ENCODE data around the gene CEP41. TPM values are rescaled to one million over a fixed set of nuclear protein-coding genes. Genes with fewer than 3 reads are reported as not detected.

CEP41 gene
- total RNA-seq, 8 experiments from 2014 or later, result 7.0 to 22.6 (median 17.9) TPM

DNA sequence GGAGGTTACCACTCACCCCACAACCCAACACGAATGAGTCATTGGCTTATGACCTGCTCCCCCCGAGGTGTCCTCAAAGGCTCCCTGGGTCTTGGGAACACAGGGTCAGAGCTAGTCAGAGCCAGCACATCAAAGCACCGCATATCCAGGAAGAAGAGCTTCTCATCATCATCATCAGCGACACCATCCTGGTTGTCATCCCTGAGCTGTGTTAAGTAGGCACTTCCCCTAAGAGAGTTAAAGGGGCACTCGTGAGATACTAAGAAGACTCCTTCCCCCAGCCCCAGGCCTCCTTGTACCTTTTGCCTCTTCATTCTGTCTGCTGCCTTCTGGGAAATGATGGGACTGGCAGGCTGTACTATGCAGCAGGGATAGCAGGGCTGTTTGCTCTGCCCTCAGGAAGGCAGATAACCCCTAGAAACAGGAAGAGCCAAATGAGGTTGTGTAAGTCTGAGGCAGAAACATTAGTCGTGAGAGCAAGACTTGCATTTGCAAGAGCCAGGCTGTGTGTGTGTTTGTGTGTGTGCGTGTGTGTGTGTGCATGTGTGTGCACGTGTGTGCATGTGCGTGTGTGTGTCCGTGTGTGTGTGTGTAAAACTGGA lies 71.6 kb downstream of the CEP41 start:
- no peak overlapping the region for H3K27ac ChIP-seq
- in situ Hi-C loops (cut with MboI; ENCODE audit: low pct_unique_long_range_greater_than_20kb in 2 of 9, low sequenced_read_pairs in 9 of 9, unreplicated experiment in 9 of 9), result no loop called here
- H3K4me3 ChIP-seq, result no peak overlapping the region
- 20 to 100% (median 56%) methylated on average over 1 to 7 of the region's 10 CpGs; no CpG with 5 or more reads in 2 of the 10 experiments for WGBS, 10 experiments
- peaks cover 49 to 65% of the 10 kb centered on the region in 2 donors for H3K4me1 ChIP-seq (replicated peaks in 1 of 2)
- peak in 3 of 8 experiments; percentile 2 to 79 (median 3) for ATAC-seq (replicated peaks in 6 of 8)

DNA sequence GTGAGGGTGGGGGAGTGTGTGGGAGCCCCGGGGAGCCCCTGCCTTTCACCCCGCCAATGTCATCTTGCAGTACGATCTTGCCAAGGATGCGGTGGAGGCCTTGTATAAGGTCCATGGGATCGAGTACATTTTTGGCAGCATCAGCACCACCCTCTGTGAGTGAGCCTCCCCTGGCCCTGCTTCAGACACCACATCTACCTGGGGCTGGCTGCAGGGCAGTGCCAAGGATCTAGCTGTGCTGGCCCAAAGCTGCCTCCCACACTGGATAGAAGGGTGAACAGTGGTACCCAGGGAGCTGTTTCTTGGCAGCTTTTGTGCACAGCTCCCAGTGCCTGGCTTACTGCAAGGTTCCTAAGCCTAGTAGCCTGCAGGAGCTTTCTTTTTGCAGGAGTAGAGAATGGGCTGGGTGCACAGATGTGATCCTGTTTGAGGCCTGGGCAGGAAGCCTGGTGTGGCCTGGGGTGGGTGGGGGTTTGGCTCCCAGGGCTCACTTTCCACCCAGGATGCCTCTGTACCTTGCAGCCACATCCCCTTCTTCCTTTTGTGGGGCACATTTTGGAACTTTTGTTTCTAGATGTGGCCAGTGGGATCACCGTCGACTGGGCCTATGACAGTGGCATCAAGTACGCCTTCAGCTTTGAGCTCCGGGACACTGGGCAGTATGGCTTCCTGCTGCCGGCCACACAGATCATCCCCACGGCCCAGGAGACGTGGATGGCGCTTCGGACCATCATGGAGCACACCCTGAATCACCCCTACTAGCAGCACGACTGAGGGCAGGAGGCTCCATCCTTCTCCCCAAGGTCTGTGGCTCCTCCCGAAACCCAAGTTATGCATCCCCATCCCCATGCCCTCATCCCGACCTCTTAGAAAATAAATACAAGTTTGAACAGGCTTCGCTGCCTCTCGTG lies 72.7 kb downstream of the CEP41 start:
- no peak for ATAC-seq (replicated peaks in 6 of 8)
- H3K4me3 ChIP-seq, result no peak overlapping the region
- peaks cover 38 to 54% of the 10 kb centered on the region in 2 donors for H3K4me1 ChIP-seq (replicated peaks in 1 of 2)
- 93 to 100% (median 100%) methylated on average over 2 to 12 of the region's 19 CpGs; no CpG with 5 or more reads in 5 of the 10 experiments for WGBS, 10 experiments
- H3K27ac ChIP-seq, result peak overlapping the region in 1 of 2 donors; percentile 3
- in situ Hi-C loops (cut with MboI; ENCODE audit: low pct_unique_long_range_greater_than_20kb in 2 of 9, low sequenced_read_pairs in 9 of 9, unreplicated experiment in 9 of 9), result no loop called here

DNA sequence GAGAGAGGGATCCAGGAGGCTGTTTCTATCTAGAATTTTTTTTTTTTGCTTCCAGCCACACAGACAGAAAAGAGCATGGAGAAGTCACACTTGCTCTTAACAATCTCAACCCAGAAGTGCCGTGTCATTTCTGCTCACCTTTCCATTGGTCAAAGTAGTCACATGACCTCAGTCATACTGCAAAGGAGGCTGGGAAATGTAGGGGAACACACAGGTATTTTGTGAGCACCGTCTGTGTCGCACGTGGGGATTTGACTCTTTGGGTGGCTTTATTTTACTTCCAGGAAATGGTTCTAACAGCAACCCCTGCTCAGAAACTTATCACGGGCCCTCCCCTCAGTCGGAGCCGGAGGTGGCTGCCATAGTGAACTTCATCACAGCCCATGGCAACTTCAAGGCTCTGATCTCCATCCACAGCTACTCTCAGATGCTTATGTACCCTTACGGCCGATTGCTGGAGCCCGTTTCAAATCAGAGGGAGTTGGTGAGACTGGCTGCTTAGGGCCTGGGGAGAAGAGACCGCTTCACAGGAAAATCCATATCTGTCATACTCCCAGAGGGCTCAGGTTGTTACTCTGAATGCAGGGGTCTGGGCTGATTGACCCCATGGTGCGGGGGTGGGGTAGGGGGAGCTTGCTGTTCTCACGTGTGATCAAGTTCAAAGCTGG lies 73.6 kb downstream of the CEP41 start:
- no peak for ATAC-seq (replicated peaks in 6 of 8)
- in situ Hi-C loops (cut with MboI; ENCODE audit: low pct_unique_long_range_greater_than_20kb in 2 of 9, low sequenced_read_pairs in 9 of 9, unreplicated experiment in 9 of 9), result no loop called here
- H3K4me1 ChIP-seq (replicated peaks in 1 of 2), result peaks cover 32 to 46% of the 10 kb centered on the region in 2 donors
- H3K4me3 ChIP-seq, result no peak overlapping the region
- H3K27ac ChIP-seq, result peak overlapping the region in 1 of 2 donors; percentile 3
- WGBS, 10 experiments, result 67 to 100% (median 90%) methylated on average over 1 to 11 of the region's 13 CpGs; no CpG with 5 or more reads in 2 of the 10 experiments

DNA sequence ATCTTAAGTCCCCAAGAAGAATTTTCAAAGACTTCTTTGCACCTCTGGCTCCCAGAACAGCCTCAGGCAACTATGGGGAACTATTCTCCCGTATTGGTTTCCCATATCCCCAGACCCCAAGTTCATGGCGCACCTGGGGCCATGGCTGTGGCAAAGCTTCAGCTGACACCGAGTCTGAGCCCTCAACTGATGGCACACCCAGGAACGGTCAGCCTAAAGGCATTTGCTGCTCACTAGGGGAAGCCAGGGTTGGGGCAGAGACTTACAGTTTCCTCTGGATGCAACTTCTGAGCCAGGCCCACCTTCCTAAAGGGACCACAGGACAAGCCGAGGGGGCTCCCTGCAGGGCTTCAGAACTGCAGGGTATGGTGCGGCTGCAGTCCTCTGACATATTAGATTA lies 74.3 kb downstream of the CEP41 start:
- Histone ChIP-seq H3K4me1 (replicated peaks in 1 of 2) (peaks cover 32 to 42% of the 10 kb centered on the region in 2 donors), H3K4me3 (no peak overlapping the region), H3K27ac (peak overlapping the region in 1 of 2 donors; percentile 72)
- in situ Hi-C loops (cut with MboI; ENCODE audit: low pct_unique_long_range_greater_than_20kb in 2 of 9, low sequenced_read_pairs in 9 of 9, unreplicated experiment in 9 of 9), result no loop called here
- WGBS, 10 experiments, result 62 to 100% (median 90%) methylated on average over 1 to 3 of the region's 6 CpGs; no CpG with 5 or more reads in 1 of the 10 experiments
- no peak for ATAC-seq (replicated peaks in 6 of 8)

DNA sequence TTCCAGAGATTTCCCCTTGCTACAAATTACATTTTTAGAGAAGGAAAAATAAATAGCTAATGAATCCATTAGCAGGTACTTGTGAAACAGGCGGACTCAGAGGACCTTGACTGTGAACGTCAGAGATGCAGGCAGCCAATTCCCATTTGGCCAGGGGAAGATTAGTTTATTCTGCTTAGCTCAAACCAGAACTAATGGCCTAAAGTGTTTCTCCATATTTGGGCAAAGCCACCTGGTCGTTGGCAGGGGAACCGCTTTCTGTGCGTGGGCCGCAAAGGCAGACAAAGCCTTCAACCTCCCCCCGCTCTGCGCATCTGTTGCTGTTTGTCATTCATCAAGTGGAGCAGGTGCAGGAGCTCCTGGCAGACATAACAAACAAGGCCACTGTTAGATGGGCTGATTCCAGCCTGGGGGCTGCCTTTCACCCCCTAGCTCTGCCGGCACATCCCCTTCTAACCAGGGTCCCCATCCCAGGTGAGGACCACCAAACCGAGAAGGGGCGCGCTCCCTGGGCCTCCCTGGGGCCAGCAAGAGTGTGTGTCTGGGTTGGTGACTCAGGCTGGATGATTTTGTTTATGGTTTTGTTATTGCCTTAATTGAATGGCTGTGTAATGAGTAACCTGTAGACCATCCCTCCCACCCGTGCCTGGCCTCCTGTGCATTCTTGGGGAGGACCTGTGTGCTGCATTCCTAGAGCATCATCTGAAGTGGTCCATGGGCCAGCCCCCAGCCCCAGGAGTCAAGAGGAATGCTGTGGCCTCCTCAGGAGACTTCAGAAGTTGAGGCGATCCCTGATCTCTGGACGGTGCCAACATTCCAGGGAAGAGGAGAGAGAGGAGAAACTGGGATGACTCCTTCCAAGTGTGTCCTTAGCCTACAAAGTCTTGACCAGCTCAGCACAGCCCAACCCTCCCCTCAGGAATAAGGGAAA lies 75.0 kb downstream of the CEP41 start:
- in situ Hi-C loops (cut with MboI; ENCODE audit: low pct_unique_long_range_greater_than_20kb in 2 of 9, low sequenced_read_pairs in 9 of 9, unreplicated experiment in 9 of 9), result no loop called here
- peak in 6 of 8 experiments; percentile 19 to 90 (median 84) for ATAC-seq (replicated peaks in 6 of 8)
- Histone ChIP-seq H3K4me1 (replicated peaks in 1 of 2) (peaks cover 32 to 42% of the 10 kb centered on the region in 2 donors), H3K4me3 (no peak overlapping the region), H3K27ac (peak overlapping the region; percentile 26 to 72)
- 17 to 100% (median 65%) methylated on average over 1 to 9 of the region's 15 CpGs for WGBS, 10 experiments

DNA sequence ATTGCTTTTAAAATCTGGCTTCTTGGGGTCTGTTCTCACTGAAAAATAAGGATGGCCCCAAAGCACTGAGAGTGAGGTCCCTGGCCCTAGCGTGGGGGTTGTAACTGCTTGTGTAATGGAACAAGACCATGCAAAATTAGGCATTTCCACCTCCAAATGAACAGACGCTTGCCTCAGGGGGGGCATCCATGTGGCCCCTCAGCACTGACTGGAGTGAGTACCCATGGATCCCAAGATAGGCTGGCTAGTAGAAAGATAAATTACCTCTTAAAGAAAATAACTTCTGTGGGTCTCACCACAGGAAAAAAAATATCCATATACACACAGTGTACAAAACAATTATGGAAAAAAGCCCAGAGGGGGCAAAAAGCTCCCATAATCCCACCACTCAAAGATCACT lies 75.7 kb downstream of the CEP41 start:
- in situ Hi-C loops (cut with MboI; ENCODE audit: low pct_unique_long_range_greater_than_20kb in 2 of 9, low sequenced_read_pairs in 9 of 9, unreplicated experiment in 9 of 9), result no loop called here
- H3K4me3 ChIP-seq, result no peak overlapping the region

DNA sequence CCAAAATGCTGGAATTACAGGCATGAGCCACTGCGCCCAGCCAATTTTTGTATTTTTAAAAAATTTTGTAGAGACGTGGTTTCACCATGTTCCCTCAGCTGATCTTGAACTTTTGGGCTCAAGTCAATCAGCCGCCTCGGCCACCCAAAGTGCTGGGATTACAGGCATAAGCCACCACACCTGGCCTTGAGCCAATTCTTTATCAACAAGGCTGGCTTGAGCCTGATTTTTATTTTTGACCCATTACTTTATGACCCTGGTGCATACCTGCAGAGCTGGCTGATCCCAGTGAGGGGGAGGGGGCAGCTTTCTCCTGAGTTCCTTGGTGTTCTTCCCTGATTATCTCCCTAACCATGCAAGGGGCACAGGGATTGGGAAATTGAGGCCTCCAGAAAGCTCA lies 76.4 kb downstream of the CEP41 start:
- WGBS, 10 experiments, result 97 to 100% (median 100%) methylated on average over 1 to 4 of the region's 4 CpGs; no CpG with 5 or more reads in 5 of the 10 experiments
- Histone ChIP-seq H3K4me3 (no peak overlapping the region), H3K4me1 (replicated peaks in 1 of 2) (peaks cover 32 to 41% of the 10 kb centered on the region in 2 donors), H3K27ac (no peak overlapping the region)
- in situ Hi-C loops (cut with MboI; ENCODE audit: low pct_unique_long_range_greater_than_20kb in 2 of 9, low sequenced_read_pairs in 9 of 9, unreplicated experiment in 9 of 9), result no loop called here
- no peak for ATAC-seq (replicated peaks in 6 of 8)

More for the DNA sequence above, 75.7 kb downstream of the CEP41 start:
- peak in 3 of 8 experiments; percentile 3 to 6 (median 3) for ATAC-seq (replicated peaks in 6 of 8)
- 80 to 100% (median 100%) methylated on average over 1 of the region's 2 CpGs; no CpG with 5 or more reads in 4 of the 10 experiments for WGBS, 10 experiments
- Histone ChIP-seq H3K27ac (peak overlapping the region; percentile 21 to 62), H3K4me1 (replicated peaks in 1 of 2) (peaks cover 32 to 42% of the 10 kb centered on the region in 2 donors)

DNA sequence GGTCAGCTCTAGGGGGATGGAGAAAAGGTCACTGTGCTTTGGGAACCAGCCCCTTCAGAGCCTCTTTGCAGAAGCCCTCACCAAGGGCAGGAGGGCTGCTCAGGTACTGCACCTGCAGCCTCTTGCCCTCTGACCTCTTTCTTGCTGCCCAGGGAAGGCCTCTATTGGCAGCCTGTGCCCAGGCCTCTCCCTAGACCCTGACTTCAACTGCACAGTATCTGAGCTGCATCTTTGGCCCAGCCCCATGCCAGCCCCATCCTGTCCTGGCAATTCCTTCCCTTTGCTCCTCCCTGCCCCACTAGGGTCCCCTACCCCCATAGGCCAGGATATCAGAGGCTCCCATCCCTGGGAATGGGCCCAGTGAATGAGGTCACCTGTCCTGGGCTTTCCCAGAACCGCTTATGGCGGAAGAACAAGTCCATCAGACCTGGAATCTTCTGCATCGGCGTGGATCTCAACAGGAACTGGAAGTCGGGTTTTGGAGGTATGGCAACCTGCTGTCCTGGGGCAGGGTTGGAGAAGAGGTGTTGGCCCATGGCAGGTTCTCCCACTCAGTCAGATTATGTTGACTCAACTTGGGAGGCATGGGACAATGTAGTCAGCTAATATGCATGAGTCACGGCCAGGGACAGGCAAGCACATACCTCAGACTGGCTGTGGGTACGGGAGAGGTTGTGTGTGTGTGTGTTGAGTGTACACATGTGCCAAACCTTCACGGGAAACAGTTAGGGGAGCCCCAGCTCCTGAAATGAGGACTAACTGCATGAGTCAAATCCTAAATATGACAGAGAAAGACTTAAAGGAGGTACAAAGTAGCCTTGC lies 77.6 kb downstream of the CEP41 start:
- no peak overlapping the region for H3K4me3 ChIP-seq
- in situ Hi-C loops (cut with MboI; ENCODE audit: low pct_unique_long_range_greater_than_20kb in 2 of 9, low sequenced_read_pairs in 9 of 9, unreplicated experiment in 9 of 9), result no loop called here
- peak in 7 of 8 experiments; percentile 36 to 99 (median 69) for ATAC-seq (replicated peaks in 6 of 8)
- no peak overlapping the region for H3K27ac ChIP-seq
- WGBS, 10 experiments, result 10 to 100% (median 39%) methylated on average over 2 to 3 of the region's 8 CpGs; no CpG with 5 or more reads in 6 of the 10 experiments
- H3K4me1 ChIP-seq (replicated peaks in 1 of 2), result peaks cover 28 to 36% of the 10 kb centered on the region in 2 donors

DNA sequence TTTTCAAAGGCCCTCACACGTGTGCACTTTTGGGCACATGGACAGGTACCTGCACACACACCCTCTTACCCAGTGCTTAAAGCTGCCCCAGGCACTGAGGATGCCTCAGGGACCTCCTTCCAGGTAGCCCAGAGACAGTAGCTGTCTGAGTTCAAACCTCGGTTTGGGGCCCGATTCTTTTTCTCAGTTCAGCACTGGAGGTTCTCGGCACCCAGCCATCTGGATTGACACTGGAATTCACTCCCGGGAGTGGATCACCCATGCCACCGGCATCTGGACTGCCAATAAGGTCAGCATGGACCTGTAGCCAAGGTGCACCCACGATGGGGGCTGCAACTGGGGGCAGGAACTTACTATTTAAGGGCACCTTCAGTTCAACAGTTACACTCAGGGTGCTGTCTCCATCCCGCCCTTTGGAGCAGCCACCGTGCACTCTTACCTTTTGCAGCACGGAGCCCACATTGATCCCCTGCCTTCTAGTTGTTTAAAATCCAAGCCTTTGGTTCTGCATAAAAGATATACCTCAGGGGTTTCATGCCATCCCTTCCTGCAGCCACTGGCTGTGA lies 78.5 kb downstream of the CEP41 start:
- H3K4me3 ChIP-seq, result no peak overlapping the region
- no peak for ATAC-seq (replicated peaks in 6 of 8)
- no peak overlapping the region for H3K27ac ChIP-seq
- H3K4me1 ChIP-seq (replicated peaks in 1 of 2), result peaks cover 23 to 28% of the 10 kb centered on the region in 2 donors
- 40 to 100% (median 89%) methylated on average over 1 to 6 of the region's 10 CpGs; no CpG with 5 or more reads in 4 of the 10 experiments for WGBS, 10 experiments
- in situ Hi-C loops (cut with MboI; ENCODE audit: low pct_unique_long_range_greater_than_20kb in 2 of 9, low sequenced_read_pairs in 9 of 9, unreplicated experiment in 9 of 9), result no loop called here

DNA sequence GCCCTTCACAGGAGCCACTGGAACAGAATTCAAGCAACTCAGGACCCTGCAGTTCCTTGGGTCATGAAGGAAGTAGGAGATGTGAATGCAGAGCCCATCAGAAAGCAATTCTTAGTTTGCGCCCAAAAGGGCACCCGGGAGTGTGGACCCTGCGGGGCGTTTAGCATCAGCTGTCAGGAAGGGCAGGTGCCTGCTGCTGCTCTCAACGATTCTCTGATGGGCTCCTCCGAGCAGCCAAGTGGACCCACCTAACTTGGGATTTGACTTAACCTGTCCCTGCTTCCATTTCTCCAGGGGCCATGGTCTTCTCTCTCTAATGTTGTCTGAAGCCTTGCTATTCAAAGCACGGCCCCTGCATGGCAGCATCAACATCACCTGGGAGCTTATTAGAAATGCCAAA lies 79.1 kb downstream of the CEP41 start:
- WGBS, 10 experiments, result 80 to 88% (median 87%) methylated on average over 1 to 6 of the region's 7 CpGs; no CpG with 5 or more reads in 5 of the 10 experiments
- in situ Hi-C loops (cut with MboI; ENCODE audit: low pct_unique_long_range_greater_than_20kb in 2 of 9, low sequenced_read_pairs in 9 of 9, unreplicated experiment in 9 of 9), result no loop called here
- Histone ChIP-seq H3K27ac (no peak overlapping the region), H3K4me3 (no peak overlapping the region), H3K4me1 (replicated peaks in 1 of 2) (peaks cover 24 to 28% of the 10 kb centered on the region in 2 donors)
- ATAC-seq (replicated peaks in 6 of 8), result no peak

DNA sequence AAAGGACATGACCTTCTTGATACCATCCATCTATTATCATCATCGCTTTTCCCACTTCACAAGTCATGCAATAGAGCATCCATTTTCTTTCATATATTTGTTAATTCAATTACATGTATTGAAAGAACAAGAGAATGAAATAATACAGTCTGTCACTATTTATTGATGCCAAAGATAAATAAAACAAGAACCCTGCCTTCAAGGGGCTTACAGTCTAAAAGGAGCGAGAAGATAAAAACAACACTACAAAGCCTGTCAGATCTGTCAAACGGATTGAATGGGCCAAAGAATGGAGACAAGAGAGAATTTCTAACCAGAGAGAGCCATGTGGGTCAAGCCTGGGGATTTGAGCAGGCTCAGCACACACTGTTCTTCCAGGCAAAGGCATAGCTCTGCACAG lies 80.3 kb downstream of the CEP41 start:
- H3K4me1 ChIP-seq (replicated peaks in 1 of 2), result peaks cover 26 to 29% of the 10 kb centered on the region in 2 donors
- no peak overlapping the region for H3K27ac ChIP-seq
- no peak overlapping the region for H3K4me3 ChIP-seq
- ATAC-seq (replicated peaks in 6 of 8), result no peak
- in situ Hi-C loops (cut with MboI; ENCODE audit: low pct_unique_long_range_greater_than_20kb in 2 of 9, low sequenced_read_pairs in 9 of 9, unreplicated experiment in 9 of 9), result no loop called here
- 75 to 100% (median 89%) methylated on average over 1 to 3 of the region's 3 CpGs; no CpG with 5 or more reads in 3 of the 10 experiments for WGBS, 10 experiments
